Right lobe of liver (tissue), 4 donors: Measurements from ENCODE around the gene SLC15A5.

Experiments used
- CTCF ChIP-seq, 4 donors: fragments of 200-600 bp in 3 of 4; fragments of 450-650 bp in 1 of 4; IDR thresholded peaks; one replicate each; pipeline versions ENCODE4 v1.5.1 to v1.8.0; 2016 to 2022; ENCODE audit warnings: antibody characterized with exemption in 4 of 4, mild to moderate bottlenecking in 2 of 4
- POLR2A ChIP-seq: fragments of 450-650 bp; IDR thresholded peaks from one replicate; pipeline ENCODE4 v1.6.1; 2017; ENCODE audit warnings: antibody characterized with exemption, mild to moderate bottlenecking
- donor health status: DM: no; HTN: no; CAD: no.
- donor health status: DM: no; HTN: no; CAD: no.
- donor health status: DM: no; HTN: yes; CAD: no.

GRCh38 chr12:16269946-16270345 lies 7.5 kb downstream of the SLC15A5 start:
- TF ChIP-seq CTCF (IDR thresholded peaks at IDR 0.05) (no peak), POLR2A (no peak)
